NCI-H345 treated with DMSO at 0.1 percent for 48 hours (cell line): Measurements from ENCODE around the gene NUDT19.
"Not testable (repeated sequence)": the region's sequence is repeated elsewhere in the genome, so short reads cannot be mapped to it uniquely, and the experiment has no call there.

Experiments
- DNase-seq: peaks from one replicate; lab custom pipeline; 2025; ENCODE audit not compliant: unreplicated experiment; lab: John Stamatoyannopoulos, UW

Gene NUDT19

DNA sequence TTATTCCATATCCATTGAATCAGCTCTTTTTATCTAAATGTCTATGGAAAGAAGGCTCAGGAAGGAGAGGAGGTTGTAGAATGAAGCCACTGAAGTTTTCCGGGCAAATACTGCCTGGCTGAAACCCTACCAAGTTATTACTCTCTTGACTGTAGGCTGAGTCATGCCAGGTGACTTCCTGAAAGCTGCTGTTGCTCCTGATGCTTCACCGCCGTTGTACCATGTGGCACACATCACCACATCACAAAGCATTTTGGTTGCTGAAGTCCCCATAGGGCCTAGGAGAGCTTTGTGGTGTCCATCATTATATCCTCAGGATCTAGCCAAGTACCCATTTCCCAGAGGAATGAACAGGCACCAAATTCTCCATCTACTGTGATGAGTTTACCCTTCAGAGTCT lies 16.8 kb downstream of the NUDT19 start:
- DNase-seq, result no peak

DNA sequence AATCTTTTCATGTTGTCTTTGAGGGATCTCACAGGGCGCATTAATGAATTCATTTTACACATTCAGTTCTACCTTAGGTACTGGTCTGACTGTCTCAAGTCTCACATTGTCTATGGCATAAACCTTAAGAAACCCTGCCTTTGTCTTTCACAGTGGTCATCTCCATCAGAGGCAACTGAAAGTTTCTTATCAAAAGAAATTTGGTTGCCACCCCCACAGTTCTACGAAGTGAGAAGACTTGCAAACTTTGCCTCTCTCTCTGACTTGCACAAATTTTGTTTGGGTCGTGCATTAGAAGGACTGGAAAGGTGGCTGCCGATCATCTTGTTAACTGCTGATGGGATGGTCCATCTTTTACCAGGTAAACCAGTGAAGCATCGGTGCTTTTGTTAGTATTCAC lies 17.4 kb downstream of the NUDT19 start:
- no peak for DNase-seq

DNA sequence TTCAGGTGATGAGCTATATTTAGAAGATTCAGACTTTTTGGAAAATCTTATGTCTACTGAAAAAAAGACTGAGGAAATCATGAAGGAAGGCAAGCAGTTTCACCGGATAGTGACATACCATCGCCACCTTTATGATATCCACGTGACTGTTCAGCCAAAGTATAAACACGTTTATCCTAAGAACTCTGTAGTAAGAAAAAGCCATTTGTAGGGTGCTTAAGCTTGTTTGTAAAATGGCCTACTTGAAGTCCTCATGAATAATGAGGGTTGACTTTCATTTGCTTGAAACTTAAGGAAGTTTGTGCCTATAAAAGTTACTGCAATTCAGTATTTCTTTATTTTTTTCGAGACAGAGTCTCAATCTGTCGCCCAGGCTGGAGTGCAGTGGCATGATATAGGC lies 20.1 kb downstream of the NUDT19 start:
- DNase-seq, result no peak

DNA sequence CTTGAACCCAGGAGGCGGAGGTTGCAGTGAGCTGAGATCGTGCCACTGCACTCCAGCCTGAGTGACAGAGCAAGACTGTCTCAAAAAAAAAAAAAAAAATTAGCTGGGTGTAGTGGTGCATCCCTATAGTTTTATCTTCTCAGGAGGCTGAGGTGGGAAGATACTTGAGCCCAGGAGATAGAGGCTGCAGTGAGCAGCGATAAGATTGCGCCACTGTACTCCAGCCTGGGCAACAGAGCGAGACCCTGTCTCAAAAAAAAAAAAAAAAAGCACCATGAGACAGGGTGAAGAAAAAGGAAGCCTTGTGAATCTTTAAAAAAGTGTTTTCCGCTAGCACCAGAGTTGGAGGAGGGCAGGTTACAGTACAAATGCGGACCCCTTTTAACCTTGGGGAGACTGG lies 24.6 kb downstream of the NUDT19 start:
- DNase-seq, result not testable (repeated sequence)

DNA sequence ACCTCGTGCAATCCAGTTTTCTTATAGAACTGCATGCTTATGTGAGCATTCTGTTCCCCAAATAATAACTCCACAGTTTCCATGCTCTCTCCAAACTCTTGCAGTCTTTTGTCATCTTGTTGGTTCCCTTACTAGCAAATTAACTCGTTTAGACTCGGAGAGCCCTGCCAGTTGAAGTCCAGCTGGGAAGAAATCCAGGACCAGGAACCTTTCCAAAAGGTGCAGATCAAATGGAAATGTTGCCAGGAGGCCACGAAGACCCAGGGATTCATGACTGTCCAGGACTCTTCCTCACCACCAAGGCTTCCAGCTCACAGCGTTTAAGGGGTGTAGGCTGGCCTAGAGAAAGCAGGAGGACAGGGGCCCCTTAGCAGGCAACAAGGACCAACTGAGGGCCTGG lies 25.9 kb downstream of the NUDT19 start:
- DNase-seq, result no peak

DNA sequence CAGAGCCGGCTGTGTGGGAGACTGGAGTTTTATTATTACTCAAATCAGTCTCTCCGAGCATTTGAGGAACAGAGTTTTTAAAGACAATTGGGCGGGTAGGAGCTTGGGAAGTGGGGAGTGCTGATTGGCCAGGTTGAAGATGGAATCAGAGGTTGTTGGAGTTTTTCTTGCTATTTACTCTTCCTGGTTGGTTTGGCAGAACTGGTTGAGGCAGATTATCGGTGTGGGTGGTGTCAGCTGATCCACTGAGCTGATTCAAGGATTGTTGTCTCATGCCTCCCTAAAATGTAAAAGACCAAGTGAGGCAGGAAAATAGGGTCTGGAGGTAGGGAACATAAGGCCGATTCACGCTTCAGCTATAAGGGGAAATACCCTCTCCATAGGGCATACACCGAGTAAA lies 26.7 kb downstream of the NUDT19 start:
- DNase-seq, result no peak

DNA sequence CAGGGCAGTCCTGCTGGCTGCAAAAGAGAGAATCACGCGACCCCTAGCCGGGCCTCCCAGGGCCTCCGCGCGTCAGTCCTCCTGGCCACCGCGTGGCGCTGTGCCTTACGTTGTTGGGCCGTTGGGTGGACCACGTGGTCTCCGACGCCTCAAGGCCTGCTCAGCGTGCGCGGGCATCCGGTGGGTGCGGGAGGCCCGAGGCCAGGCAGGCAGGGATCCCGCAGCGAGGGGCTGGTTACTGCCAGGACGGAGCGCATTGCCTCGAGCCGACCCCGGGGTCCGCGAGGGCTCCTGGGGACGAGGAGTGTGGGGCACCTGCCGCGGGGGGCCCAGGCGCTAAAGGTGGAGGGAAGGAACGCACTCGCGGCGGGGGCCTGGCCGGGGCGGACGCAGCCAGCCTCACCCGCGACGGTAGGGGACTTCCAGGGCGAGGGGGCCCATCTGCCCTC lies 28.0 kb downstream of the NUDT19 start, which contains the start of gene TDRD12:
TDRD12 (plus strand) TSS at position 157 of the 449 bp plus-strand sequence. CDS start 306 bp downstream, outside the sequence.
- no peak for DNase-seq

DNA sequence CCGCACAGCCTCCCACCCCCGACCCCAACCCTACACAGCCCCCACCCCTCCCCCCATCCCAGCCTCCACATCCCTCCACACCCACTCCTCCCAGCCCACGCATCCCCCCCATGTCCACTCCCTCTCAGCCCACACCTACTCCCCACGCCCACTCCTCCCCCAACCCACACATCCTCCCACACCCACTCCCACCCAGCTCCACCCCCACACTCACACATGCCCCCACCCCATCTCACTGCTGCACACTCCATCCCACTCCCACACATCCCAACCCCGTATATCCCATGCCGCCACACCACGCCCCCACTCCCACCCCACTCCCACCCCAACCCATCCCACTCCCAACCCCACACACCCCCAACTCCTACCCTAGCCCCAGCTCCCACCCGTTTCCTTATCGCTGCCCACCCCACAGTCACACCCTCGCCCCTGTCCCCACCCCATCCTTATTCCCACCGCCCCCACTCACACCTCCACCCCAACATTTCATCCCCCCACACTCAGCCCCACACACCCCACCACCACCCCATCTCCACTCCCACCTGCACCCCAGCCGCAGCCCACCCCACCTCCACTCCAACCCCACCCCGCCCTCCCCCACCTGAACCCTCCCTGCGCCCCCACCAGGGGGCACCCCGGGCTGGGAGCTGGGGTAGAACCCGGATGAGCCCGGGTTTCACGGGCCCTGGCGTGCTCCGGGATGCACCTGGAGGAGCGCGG lies 28.8 kb downstream of the NUDT19 start:
- DNase-seq, result no peak

DNA sequence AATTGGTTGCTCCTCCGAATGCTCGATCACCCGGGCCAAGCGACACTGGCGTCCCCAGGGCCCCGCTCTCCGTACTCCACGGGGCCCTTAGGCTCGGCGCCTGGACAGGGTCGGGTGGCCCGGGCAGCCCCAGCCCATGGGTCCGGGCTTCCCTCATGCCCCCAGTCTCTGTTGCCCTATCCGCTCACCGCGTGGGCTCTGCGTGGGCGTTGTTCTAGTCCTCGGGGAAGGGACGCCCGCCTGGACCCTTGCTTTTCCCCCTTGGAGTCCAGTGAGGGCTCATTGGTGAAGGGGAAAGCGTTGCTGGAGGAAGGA lies 29.3 kb downstream of the NUDT19 start:
- no peak for DNase-seq

DNA sequence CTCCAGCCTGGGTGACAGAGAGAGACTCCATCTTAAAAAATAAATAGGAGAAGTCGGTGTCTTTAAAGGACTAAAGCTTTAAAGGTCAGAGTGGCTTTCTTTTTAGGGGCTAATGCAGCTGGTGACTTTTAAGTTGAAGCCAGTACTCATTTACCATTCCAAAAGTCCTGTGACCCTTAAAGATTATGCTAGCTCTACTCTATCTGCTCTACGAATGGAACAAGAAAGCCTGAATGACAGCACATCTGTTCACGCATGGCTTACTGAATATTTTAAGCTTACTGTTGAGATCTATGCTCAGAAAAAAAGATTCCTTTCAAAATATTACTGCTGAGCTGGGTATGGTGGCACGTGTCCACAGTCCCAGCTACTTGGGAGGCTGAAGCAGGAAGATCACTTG lies 44.3 kb downstream of the NUDT19 start:
- DNase-seq, result no peak

DNA sequence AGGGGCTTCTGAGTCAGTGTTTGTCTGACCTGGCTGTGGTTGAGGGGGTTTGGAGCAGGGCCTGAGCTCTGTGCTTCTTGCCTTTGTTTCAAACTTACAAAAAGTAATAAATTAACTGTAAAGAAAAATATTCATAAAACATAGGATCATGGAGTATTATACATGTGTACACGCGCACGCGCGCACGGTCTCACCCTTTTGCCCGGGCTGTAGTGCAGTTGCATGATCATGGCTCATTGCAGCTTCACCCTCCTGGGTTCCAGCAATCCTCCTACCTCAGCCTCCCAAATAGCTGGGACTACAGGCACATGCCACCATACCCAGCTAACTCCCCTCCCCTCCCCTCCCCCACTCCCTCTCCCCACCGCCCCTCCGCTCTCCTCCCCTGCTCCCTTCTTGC lies 51.4 kb downstream of the NUDT19 start:
- DNase-seq, result no peak

DNA sequence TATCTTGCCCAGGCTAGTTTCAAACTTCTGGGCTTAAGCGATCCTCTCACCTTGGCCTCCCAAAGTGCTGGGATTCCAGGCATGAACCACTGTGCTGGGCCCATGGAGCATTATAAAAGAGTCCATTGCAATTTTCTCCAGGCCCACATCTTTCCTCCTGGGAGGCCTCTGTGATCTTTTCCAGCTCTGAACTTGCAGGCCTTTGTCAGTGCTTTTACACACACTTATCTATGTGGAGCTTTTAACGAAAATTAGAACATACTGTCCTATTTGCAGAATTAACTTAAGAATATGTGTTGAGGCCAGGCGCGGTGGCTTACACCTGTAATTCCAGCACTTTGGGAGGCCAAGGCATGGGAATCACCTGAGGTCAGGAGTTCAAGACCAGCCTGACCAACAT lies 51.8 kb downstream of the NUDT19 start:
- no peak for DNase-seq

DNA sequence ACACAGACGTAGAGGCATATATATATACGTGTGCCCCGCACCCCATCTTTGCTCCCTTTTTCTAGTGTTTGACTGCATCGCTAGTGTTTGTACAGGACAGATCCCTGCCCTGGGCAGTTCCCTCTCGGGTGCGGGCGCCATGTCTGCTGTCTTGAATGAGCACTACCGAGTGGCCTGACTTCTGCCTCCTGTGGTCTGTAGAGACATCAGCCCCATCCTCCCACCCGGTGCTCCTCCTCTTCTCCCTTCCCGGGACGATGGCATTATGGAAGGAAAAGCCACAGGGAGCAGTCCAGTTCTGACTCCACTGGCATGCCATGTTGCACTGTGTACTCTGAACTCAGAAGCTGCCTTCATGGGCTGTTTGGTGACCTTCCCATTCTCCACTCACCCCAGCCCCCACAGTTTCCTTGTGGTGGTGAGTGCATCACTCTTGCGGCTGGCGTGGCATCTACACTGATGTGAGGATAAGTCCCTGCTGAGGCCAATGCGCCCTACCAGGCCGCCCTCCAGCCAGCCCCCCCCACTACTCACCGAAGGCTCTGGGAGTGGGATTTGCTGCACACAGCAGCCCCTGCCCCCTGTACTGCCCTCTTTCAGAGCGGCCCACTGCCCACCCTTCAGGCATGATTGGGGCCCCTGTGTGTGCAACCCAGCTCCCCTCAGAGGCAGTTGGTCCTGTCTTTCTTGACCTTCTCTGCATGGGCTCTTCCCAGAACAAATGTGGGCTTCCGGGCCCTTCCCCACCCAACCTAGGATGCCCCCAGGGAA lies 53.1 kb downstream of the NUDT19 start:
- no peak for DNase-seq

DNA sequence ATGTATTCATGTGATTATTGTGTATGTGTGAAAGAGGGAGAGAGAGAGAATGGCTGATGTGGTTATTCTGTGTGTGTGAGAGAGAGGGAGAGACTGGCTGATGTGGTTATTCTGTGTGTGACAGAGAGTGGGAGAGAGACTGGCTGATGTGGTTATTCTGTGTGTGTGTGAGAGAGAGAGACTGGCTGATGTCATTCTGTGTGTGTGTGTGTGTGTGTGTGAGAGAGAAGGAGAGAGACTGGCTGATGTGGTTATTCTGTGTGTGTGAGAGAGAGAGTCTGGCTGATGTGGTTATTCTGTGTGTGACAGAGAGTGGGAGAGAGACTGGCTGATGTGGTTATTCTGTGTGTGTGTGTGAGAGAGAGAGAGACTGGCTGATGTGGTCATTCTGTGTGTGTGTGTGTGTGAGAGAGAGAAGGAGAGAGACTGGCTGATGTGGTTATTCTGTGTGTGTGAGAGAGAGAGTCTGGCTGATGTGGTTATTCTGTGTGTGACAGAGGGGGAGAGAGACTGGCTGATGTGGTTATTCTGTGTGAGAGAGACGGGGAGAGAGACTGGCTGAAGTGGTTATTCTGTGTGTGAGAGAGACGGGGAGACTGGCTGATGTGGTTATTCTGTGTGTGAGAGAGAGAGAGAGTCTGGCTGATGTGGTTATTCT lies 54.1 kb downstream of the NUDT19 start:
- DNase-seq, result not testable (repeated sequence)

DNA sequence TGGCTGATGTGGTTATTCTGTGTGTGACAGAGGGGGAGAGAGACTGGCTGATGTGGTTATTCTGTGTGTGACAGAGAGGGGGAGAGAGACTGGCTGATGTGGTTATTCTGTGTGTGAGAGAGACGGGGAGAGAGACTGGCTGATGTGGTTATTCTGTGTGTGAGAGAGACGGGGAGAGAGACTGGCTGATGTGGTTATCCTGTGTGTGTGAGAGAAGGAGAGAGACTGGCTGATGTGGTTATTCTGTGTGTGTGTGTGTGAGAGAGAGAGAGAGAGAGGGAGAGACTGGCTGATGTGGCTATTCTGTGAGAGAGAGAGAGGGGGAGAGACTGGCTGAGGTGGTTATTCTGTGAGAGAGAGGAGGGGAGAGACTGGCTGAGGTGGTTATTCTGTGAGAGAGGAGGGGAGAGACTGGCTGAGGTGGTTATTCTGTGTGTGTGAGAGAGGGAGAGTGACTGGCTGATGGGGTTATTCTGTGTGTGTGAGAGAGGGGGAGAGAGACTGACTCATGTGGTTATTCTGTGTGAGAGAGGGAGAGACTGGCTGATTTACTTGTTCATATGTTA lies 55.1 kb downstream of the NUDT19 start:
- not testable (repeated sequence) for DNase-seq

DNA sequence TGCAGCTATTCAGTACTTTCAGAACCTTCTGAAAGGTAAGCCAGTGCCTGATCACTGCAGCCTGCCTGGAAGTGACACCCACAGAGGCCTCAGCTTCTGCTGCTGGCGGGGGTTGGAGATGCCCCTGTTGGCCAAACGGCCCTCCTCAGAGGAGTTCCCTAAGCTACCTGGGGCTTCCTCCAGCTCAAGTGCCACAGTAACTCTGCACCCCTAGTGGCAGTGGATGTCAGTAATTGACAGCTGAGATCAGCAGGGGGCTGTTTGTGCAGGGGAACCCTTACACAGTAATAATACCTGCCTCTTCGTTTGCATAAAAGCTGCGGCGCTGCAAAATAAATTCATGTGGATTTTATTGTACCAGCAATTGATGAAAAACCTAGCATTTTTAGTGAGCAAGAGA lies 56.9 kb downstream of the NUDT19 start:
- peak; percentile 41 for DNase-seq

DNA sequence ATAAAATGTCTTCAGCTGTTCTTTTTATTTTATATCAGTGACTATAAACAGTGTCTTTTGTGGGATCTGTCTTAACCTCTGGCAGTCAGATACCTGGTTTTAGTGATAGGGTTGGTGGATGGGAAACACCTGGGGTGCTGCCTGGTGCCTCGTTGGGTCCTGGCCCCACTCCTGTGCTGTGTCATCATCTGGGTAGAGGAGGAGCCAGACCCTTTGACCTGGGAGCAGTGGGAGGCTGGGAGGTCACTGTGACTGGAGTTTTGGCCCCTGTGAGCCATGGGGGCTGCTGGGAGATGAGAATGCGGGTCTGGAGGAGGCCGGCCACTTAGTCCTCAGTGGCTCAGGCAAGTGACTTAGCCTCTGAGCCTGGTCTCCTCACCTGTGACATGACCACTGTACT lies 57.3 kb downstream of the NUDT19 start:
- no peak for DNase-seq

DNA sequence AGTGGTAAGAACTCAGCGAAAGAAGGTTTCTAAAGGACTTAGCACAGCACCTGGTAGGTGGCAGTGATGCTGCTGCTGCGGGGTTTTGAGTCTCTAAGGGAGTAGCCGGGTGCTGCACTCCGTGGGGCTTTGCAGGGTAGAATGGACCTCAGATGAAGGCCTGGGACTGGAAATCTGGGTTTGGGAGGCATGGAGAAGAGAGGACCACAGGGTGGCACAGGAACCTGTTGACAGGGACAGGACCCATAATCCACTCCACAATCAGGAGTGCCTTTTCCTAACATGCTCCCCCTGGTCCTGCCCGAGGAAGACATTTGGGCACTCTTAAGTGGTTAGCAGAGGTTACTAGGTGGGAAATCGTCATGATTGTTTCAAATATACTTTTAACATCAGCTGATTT lies 57.7 kb downstream of the NUDT19 start:
- no peak for DNase-seq

DNA sequence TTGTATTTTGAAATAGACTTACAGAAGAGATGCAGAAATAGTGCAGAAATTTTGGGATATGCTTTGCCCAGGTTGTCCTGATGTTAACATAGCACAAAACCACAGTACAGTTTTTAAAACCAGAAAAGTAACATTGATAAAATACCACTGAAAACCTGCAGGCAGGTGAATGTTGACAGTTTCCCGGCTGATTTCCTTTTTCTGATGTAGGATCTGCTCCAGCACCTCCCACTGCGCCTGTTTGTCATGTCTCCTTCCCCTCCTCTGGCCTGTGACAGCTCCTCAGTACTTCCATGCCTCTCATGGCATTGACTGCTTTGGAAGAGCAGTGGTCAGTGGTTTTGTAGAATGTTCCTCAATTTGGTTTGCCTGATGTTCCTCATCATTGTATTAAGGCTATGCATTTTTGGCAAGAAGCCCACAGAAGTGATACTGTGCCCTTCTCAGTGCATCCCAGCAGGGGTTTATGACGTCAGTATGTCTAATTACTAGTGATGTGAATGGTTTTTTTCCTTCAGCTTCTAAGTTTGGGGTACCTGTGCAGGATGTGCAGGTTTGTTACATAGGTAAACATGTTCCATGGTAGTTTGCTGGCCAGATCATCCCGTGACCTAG lies 58.9 kb downstream of the NUDT19 start:
- no peak for DNase-seq

DNA sequence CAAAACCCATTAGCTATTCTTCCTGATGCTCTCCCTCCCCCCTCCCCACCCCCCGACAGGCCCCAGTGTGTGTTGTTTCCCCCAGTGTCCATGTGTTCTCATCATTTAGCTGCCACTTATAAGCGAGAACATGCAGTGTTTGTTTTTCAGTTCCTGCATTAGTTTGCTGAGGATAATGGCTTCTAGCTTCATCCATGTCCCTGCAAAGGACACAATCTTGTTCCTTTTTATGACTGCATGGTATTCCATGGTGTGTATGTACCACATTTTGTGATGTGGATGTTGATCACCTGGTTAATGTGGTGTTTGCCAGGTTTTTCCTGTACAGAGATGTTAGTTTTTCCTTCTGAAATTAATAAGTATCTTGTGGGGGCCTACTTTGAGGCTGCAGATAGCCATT lies 59.4 kb downstream of the NUDT19 start:
- no peak for DNase-seq

DNA sequence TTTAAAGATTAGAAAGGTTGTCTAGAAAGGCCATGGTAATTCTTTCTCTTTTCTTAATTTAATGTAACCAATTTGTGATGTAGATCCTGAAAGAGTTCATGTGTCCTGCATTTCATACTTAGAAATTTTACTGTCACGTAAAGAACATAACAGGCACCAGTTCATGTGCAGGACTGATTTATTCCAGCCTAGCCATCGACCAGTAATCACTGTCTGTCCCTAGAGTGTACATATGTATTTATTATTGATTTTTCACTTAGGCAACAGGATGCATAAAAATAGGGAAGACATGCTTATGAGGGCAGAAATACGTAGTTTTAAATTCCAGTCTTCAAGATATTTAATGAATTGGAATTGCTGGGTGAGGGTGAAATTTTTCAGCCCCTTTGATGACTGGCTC lies 65.6 kb downstream of the NUDT19 start:
- DNase-seq, result no peak
